ENCODE data around the gene RPS3. TPM values are rescaled to one million over a fixed set of nuclear protein-coding genes. Genes with fewer than 3 reads are reported as not detected.
A peak's percentile ranks its signal among the peaks of the same experiment; 100 is the strongest.

Gene RPS3
- total and polyA plus RNA-seq, 2 of the 13 experiments (the other 11 are each of a cell fraction or from before 2014, with no cell fraction given): 2,143 to 3,616 TPM

GRCh38 chr11:75399344-75400145 lies at the start of gene RPS3 (continued):
- TF ChIP-seq ZNF142 (CRISPR knock-in tag; IDR thresholded peaks at IDR 0.05) (peak; percentile 84), AKNA (CRISPR knock-in tag; IDR thresholded peaks at IDR 0.05; ENCODE audit: borderline replicate concordance) (no peak; the same call in 1 of the 2 replicates), ZNF768 (CRISPR knock-in tag; IDR thresholded peaks at IDR 0.05) (peak; percentile 86), ZNF235 (CRISPR knock-in tag; IDR thresholded peaks at IDR 0.05; ENCODE audit: borderline replicate concordance) (peak; percentile 59; the same call in 1 of the 2 replicates), ZNF567 (CRISPR knock-in tag; IDR thresholded peaks at IDR 0.05; ENCODE audit: borderline replicate concordance) (peak; percentile 92; the same call in 1 of the 2 replicates), SP1 (IDR thresholded peaks at IDR 0.05) (no peak), SP1 (CRISPR knock-in tag; IDR thresholded peaks at IDR 0.05) (peak; percentile 43; the same call in 1 of the 2 replicates), ZNF124 (CRISPR knock-in tag; IDR thresholded peaks at IDR 0.05) (peak; percentile 93), KDM4B (CRISPR knock-in tag; IDR thresholded peaks at IDR 0.05) (peak; percentile 83; the same call in 1 of the 2 replicates), DDIT3 (CRISPR knock-in tag; IDR thresholded peaks at IDR 0.05) (no peak), ZNF629 (CRISPR knock-in tag; conservative IDR thresholded peaks at IDR 0.05) (0 out of 2 replicates have a peak, but pooled peaks have one; percentile 16), TERF1 (CRISPR knock-in tag; IDR thresholded peaks at IDR 0.05) (no peak), ZNF709 (CRISPR knock-in tag; IDR thresholded peaks at IDR 0.05) (peak; percentile 87; the same call in 1 of the 2 replicates), TSC22D2 (CRISPR knock-in tag; IDR thresholded peaks at IDR 0.05; ENCODE audit: borderline replicate concordance) (peak; percentile 95)
- TF ChIP-seq, protein P1, sequence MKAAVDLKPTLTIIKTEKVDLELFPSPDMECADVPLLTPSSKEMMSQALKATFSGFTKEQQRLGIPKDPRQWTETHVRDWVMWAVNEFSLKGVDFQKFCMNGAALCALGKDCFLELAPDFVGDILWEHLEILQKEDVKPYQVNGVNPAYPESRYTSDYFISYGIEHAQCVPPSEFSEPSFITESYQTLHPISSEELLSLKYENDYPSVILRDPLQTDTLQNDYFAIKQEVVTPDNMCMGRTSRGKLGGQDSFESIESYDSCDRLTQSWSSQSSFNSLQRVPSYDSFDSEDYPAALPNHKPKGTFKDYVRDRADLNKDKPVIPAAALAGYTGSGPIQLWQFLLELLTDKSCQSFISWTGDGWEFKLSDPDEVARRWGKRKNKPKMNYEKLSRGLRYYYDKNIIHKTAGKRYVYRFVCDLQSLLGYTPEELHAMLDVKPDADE (CRISPR knock-in tag; IDR thresholded peaks at IDR 0.05): no peak

Measured in HepG2 (cell line).